Mesendoderm (in vitro differentiated cells): ENCODE measurements around the gene PDK4.

Source experiments
- DNase-seq: peaks from one replicate; pipeline ENCODE4 v3.0.0; 2013
- H2AK5ac ChIP-seq: 2 replicates; pipeline ENCODE4 v1.6.1; 2013; ENCODE audit warnings: low read length, inconsistent platforms
- H2BK120ac ChIP-seq: 2 replicates; pipeline ENCODE4 v1.6.1; 2013; ENCODE audit warnings: low read depth, mild to moderate bottlenecking, low read length, moderate library complexity, mixed read lengths
- H2BK15ac ChIP-seq: replicated peaks from 2 replicates; pipeline ENCODE4 v1.6.1; 2013; ENCODE audit warnings: low read depth, mild to moderate bottlenecking, moderate library complexity
- H2BK5ac ChIP-seq: 2 replicates; pipeline ENCODE4 v1.6.1; 2013; ENCODE audit warnings: low read length, inconsistent platforms
- H3K18ac ChIP-seq: 2 replicates; pipeline ENCODE4 v1.6.1; 2013; ENCODE audit warnings: mild to moderate bottlenecking, low read length, mixed read lengths
- H3K23ac ChIP-seq: one replicate; pipeline ENCODE4 v1.6.1; 2013; ENCODE audit warnings: low read length
- H3K27ac ChIP-seq: 2 replicates; pipeline ENCODE4 v1.5.1; 2013; ENCODE audit warnings: low read depth, mild to moderate bottlenecking, inconsistent platforms, low read length, moderate library complexity
- H3K27me3 ChIP-seq: 2 replicates; pipeline ENCODE4 v1.6.1; 2013; ENCODE audit warnings: low read length, control low read depth, mild to moderate bottlenecking, inconsistent platforms; ENCODE audit not compliant: insufficient read depth, poor library complexity
- H3K36me3 ChIP-seq: 2 replicates; pipeline ENCODE4 v1.6.1; 2013; ENCODE audit warnings: low read length, inconsistent platforms; ENCODE audit not compliant: control insufficient read depth, insufficient read depth
- H3K4ac ChIP-seq: one replicate; pipeline ENCODE4 v1.6.1; 2013; ENCODE audit warnings: low read depth, mild to moderate bottlenecking, low read length, moderate library complexity
- H3K4me1 ChIP-seq: 2 replicates; pipeline ENCODE4 v1.6.1; 2013; ENCODE audit warnings: low read depth, low read length, inconsistent platforms; ENCODE audit not compliant: control insufficient read depth
- H3K4me2 ChIP-seq: 2 replicates; pipeline ENCODE4 v1.6.1; 2013; ENCODE audit warnings: low read length
- H3K4me3 ChIP-seq: 2 replicates; pipeline ENCODE4 v1.5.1; 2013; ENCODE audit warnings: mild to moderate bottlenecking, low read length
- H3K56ac ChIP-seq: one replicate; pipeline ENCODE4 v1.6.1; 2013; ENCODE audit warnings: low read length
- H3K79me1 ChIP-seq: 2 replicates; pipeline ENCODE4 v1.6.1; 2013; ENCODE audit warnings: low read length, inconsistent platforms
- H3K79me2 ChIP-seq: 2 replicates; pipeline ENCODE4 v1.6.1; 2013; ENCODE audit warnings: mild to moderate bottlenecking, low read length; ENCODE audit not compliant: control insufficient read depth, insufficient read depth
- H3K9ac ChIP-seq: 2 replicates; pipeline ENCODE4 v1.6.1; 2013; ENCODE audit warnings: low read length, inconsistent platforms
- H4K5ac ChIP-seq: one replicate; pipeline ENCODE4 v1.6.1; 2013; ENCODE audit warnings: low read length
- H4K8ac ChIP-seq: one replicate; pipeline ENCODE4 v1.6.1; 2013; ENCODE audit warnings: low read depth, mild to moderate bottlenecking, control low read depth, low read length, moderate library complexity
- WGBS: extraction: QIAGEN DNeasy Blood & Tissue Kit; methylation state at CpG from one replicate; pipeline ENCODE4 v1.1.7; 2013; ENCODE audit warnings: low lambda C conversion rate, missing lambda C conversion rate; ENCODE audit not compliant: insufficient coverage; ENCODE audit errors: extremely low coverage; 5-methylcytosine and 5-hydroxymethylcytosine counted together

The PDK4 gene

GRCh38 chr7:95549818-95550529, 46.3 kb downstream of the PDK4 start:
- Histone ChIP-seq H3K4me1 (no peaks in the 10 kb centered on the region), H3K79me1 (no peaks in the 10 kb centered on the region), H4K5ac (no peak overlapping the region), H3K27ac (no peak overlapping the region), H3K18ac (peak overlapping the region; percentile 28), H3K23ac (no peak overlapping the region), H3K27me3 (no peaks in the 10 kb centered on the region), H3K9ac (no peak overlapping the region), H3K4ac (no peak overlapping the region), H2BK5ac (no peak overlapping the region), H2BK120ac (no peak overlapping the region), H3K36me3 (no peaks in the 10 kb centered on the region), H2BK15ac (no peak overlapping the region), H4K8ac (no peak overlapping the region), H3K4me2 (no peak overlapping the region), H3K4me3 (no peak overlapping the region), H3K56ac (no peak overlapping the region), H2AK5ac (no peak overlapping the region), H3K79me2 (no peaks in the 10 kb centered on the region)
- DNase-seq: peak; percentile 80
- no CpG with 5 or more reads among the region's 6 CpGs for WGBS

GRCh38 chr7:95547361-95548348, 48.7 kb downstream of the PDK4 start:
- no peaks in the 10 kb centered on the region for H3K4me1 ChIP-seq
- no peak overlapping the region for H4K5ac ChIP-seq
- no CpG with 5 or more reads among the region's 6 CpGs for WGBS
- H3K4ac ChIP-seq: no peak overlapping the region
- H4K8ac ChIP-seq: no peak overlapping the region
- no peak overlapping the region for H3K23ac ChIP-seq
- no peak for DNase-seq
- H3K4me2 ChIP-seq: no peak overlapping the region
- no peaks in the 10 kb centered on the region for H3K79me2 ChIP-seq
- no peak overlapping the region for H3K18ac ChIP-seq
- no peak overlapping the region for H3K9ac ChIP-seq
- H3K27me3 ChIP-seq: no peaks in the 10 kb centered on the region
- H2AK5ac ChIP-seq: no peak overlapping the region
- H3K4me3 ChIP-seq: no peak overlapping the region
- H2BK120ac ChIP-seq: no peak overlapping the region
- H3K56ac ChIP-seq: no peak overlapping the region
- no peak overlapping the region for H2BK15ac ChIP-seq
- H3K79me1 ChIP-seq: no peaks in the 10 kb centered on the region
- H3K27ac ChIP-seq: no peak overlapping the region
- no peak overlapping the region for H2BK5ac ChIP-seq
- H3K36me3 ChIP-seq: no peaks in the 10 kb centered on the region

GRCh38 chr7:95546647-95547046, 49.7 kb downstream of the PDK4 start:
- Histone ChIP-seq H3K9ac (no peak overlapping the region), H3K4ac (no peak overlapping the region), H3K27me3 (no peaks in the 10 kb centered on the region), H3K79me2 (no peaks in the 10 kb centered on the region), H3K79me1 (no peaks in the 10 kb centered on the region), H3K56ac (no peak overlapping the region), H3K23ac (no peak overlapping the region), H3K4me1 (no peaks in the 10 kb centered on the region), H2BK15ac (no peak overlapping the region), H3K27ac (no peak overlapping the region), H4K8ac (no peak overlapping the region), H3K4me3 (no peak overlapping the region), H3K4me2 (no peak overlapping the region), H3K18ac (no peak overlapping the region), H2BK120ac (no peak overlapping the region), H3K36me3 (no peaks in the 10 kb centered on the region), H2BK5ac (no peak overlapping the region), H2AK5ac (no peak overlapping the region), H4K5ac (no peak overlapping the region)
- WGBS: no CpG with 5 or more reads among the region's 4 CpGs
- no peak for DNase-seq

- H3K56ac ChIP-seq: no peak overlapping the region
- no peak overlapping the region for H3K4me2 ChIP-seq
- H3K23ac ChIP-seq: no peak overlapping the region
- no peak overlapping the region for H3K18ac ChIP-seq
- no peaks in the 10 kb centered on the region for H3K27me3 ChIP-seq
- no peak overlapping the region for H3K9ac ChIP-seq
- no peak overlapping the region for H2BK120ac ChIP-seq
- no peak overlapping the region for H2BK5ac ChIP-seq
- H3K27ac ChIP-seq: no peak overlapping the region
- no peak overlapping the region for H2AK5ac ChIP-seq
- no CpG with 5 or more reads among the region's 1 CpG for WGBS
- no peak overlapping the region for H3K4ac ChIP-seq
- H3K79me2 ChIP-seq: no peaks in the 10 kb centered on the region
- no peaks in the 10 kb centered on the region for H3K79me1 ChIP-seq
- no peaks in the 10 kb centered on the region for H3K4me1 ChIP-seq
- no peak overlapping the region for H3K4me3 ChIP-seq
- no peak overlapping the region for H2BK15ac ChIP-seq
- H4K8ac ChIP-seq: no peak overlapping the region
- H4K5ac ChIP-seq: no peak overlapping the region
- H3K36me3 ChIP-seq: no peaks in the 10 kb centered on the region
- DNase-seq: no peak
Observed at GRCh38 chr7:95545673-95546072, 50.6 kb downstream of the PDK4 start.

GRCh38 chr7:95545007-95545615, 51.2 kb downstream of the PDK4 start:
- no peak overlapping the region for H2AK5ac ChIP-seq
- H3K9ac ChIP-seq: no peak overlapping the region
- H3K79me2 ChIP-seq: no peaks in the 10 kb centered on the region
- no peak overlapping the region for H3K4me3 ChIP-seq
- WGBS: no CpG with 5 or more reads among the region's 3 CpGs
- no peak overlapping the region for H3K4ac ChIP-seq
- DNase-seq: peak; percentile 67
- H2BK15ac ChIP-seq: no peak overlapping the region
- H3K79me1 ChIP-seq: no peaks in the 10 kb centered on the region
- no peak overlapping the region for H4K8ac ChIP-seq
- no peak overlapping the region for H3K56ac ChIP-seq
- no peak overlapping the region for H2BK120ac ChIP-seq
- no peak overlapping the region for H3K27ac ChIP-seq
- no peaks in the 10 kb centered on the region for H3K36me3 ChIP-seq
- no peaks in the 10 kb centered on the region for H3K4me1 ChIP-seq
- no peak overlapping the region for H3K4me2 ChIP-seq
- H2BK5ac ChIP-seq: no peak overlapping the region
- no peak overlapping the region for H4K5ac ChIP-seq
- no peak overlapping the region for H3K18ac ChIP-seq
- H3K23ac ChIP-seq: no peak overlapping the region
- H3K27me3 ChIP-seq: no peaks in the 10 kb centered on the region
